Transverse colon (tissue), 4 donors: ENCODE measurements around the gene KLF13. TPM values are rescaled to one million over a fixed set of nuclear protein-coding genes. Genes with fewer than 3 reads are reported as not detected.

Experiments used
- DNase-seq: peaks from one replicate; pipeline ENCODE4 v3.0.0-alpha.2; 2019
- H3K27ac ChIP-seq, 4 donors: fragments of 200-600 bp; sonication (generic); 2 replicates each; pipeline ENCODE4 v1.5.1; 2016 to 2018; ENCODE audit warnings: inconsistent platforms in 4 of 4
- H3K27me3 ChIP-seq: fragments of 200-600 bp; sonication (generic); 2 replicates; pipeline ENCODE4 v1.5.1; 2017; ENCODE audit warnings: inconsistent platforms
- H3K36me3 ChIP-seq, 4 donors: fragments of 200-600 bp; sonication (generic); 2 replicates each; pipeline ENCODE4 v1.5.1; 2017 to 2019; ENCODE audit warnings: inconsistent platforms in 4 of 4
- H3K4me1 ChIP-seq, 4 donors: fragments of 200-600 bp; sonication (generic); 2 replicates each; pipeline ENCODE4 v1.5.1; 2017 to 2020; ENCODE audit warnings: inconsistent platforms in 4 of 4
- H3K4me3 ChIP-seq, 4 donors: fragments of 200-600 bp; sonication (generic); 1 replicate in 1 of 4; 2 replicates in 3 of 4; pipeline versions ENCODE4 v1.5.1 to v1.6.1; 2017 to 2019; ENCODE audit warnings: inconsistent platforms in 4 of 4
- H3K9me3 ChIP-seq, 2 donors: fragments of 200-600 bp; sonication (generic); 2 replicates each; pipeline ENCODE4 v1.5.1; 2017 to 2019; ENCODE audit warnings: inconsistent platforms in 2 of 2
- EP300 ChIP-seq: sonication (generic); formaldehyde crosslinking; IDR thresholded peaks from one replicate; pipeline ENCODE4 v1.6.1; 2017; ENCODE audit warnings: antibody characterized with exemption, low read depth
- POLR2A ChIP-seq: fragments of 450-650 bp; IDR thresholded peaks from one replicate; pipeline ENCODE4 v1.6.1; 2016; ENCODE audit warnings: antibody characterized with exemption, mild to moderate bottlenecking, moderate library complexity
- POLR2AphosphoS5 ChIP-seq, 3 donors: sonication (generic); formaldehyde crosslinking; IDR thresholded peaks; one replicate each; pipeline ENCODE4 v1.6.1; 2016; ENCODE audit warnings: antibody characterized with exemption in 3 of 3
- WGBS, 2 donors: methylation state at CpG; one replicate each; pipeline ENCODE4 v1.1.5; 2018; ENCODE audit warnings: low coverage in 1 of 2; 5-methylcytosine and 5-hydroxymethylcytosine counted together
- in situ Hi-C, 4 donors: fragments of 200-750 bp; cut with MboI; loops; one replicate each; pipeline versions ENCODE4 v1.15.0 to v1.15.1; 2017; ENCODE audit warnings: low sequenced_read_pairs in 3 of 4, low pct_ligation_motif_present in 1 of 4, low pct_unique_long_range_greater_than_20kb in 1 of 4
- intact Hi-C: fragments of 100-400 bp; cut with DNase I; formaldehyde crosslinking; loops from one replicate; pipeline ENCODE4 v1.15.1; 2023; ENCODE audit warnings: low total_unique reads
- total RNA-seq, 4 donors: library from RNA; depleted of rRNA; stranded (reverse); fragments of >200 nt; gene quantifications; one replicate each; pipeline ENCODE4 v1.1.0, GENCODE V29; 2016
- TF ChIP-seq, protein P1 (sequence below), 5 experiments: fragments of 200-600 bp in 3 of 5; fragments of 450-650 bp in 2 of 5; sonication (generic) in 3 of 5; IDR thresholded peaks; 1 replicate in 2 of 5; 2 replicates in 3 of 5; pipeline ENCODE4 v1.5.1; 2016 to 2017; ENCODE audit warnings: antibody characterized with exemption in 5 of 5, inconsistent platforms in 3 of 5, mild to moderate bottlenecking in 2 of 5, moderate library complexity in 1 of 5

Gene KLF13
- total RNA-seq, 4 donors from 2014 or later, result 39.0 to 81.2 (median 68.8) TPM

GRCh38 chr15:31399544-31400171, 73.0 kb downstream of the KLF13 start:
- TF ChIP-seq EP300 (no peak), POLR2A (no peak), POLR2AphosphoS5 (IDR thresholded peaks at IDR 0.05) (no peak)
- TF ChIP-seq, protein P1, sequence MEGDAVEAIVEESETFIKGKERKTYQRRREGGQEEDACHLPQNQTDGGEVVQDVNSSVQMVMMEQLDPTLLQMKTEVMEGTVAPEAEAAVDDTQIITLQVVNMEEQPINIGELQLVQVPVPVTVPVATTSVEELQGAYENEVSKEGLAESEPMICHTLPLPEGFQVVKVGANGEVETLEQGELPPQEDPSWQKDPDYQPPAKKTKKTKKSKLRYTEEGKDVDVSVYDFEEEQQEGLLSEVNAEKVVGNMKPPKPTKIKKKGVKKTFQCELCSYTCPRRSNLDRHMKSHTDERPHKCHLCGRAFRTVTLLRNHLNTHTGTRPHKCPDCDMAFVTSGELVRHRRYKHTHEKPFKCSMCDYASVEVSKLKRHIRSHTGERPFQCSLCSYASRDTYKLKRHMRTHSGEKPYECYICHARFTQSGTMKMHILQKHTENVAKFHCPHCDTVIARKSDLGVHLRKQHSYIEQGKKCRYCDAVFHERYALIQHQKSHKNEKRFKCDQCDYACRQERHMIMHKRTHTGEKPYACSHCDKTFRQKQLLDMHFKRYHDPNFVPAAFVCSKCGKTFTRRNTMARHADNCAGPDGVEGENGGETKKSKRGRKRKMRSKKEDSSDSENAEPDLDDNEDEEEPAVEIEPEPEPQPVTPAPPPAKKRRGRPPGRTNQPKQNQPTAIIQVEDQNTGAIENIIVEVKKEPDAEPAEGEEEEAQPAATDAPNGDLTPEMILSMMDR (IDR thresholded peaks at IDR 0.05), result no peak
- no peak for DNase-seq
- WGBS, 2 donors, result 78% methylated on average over 8 of the region's 8 CpGs; no CpG with 5 or more reads in 1 of the 2 donors
- Histone ChIP-seq H3K4me1 (peaks cover 11 to 33% (median 23%) of the 10 kb centered on the region in 4 donors), H3K9me3 (no peaks in the 10 kb centered on the region), H3K36me3 (no peaks in the 10 kb centered on the region), H3K27me3 (no peaks in the 10 kb centered on the region), H3K27ac (no peak overlapping the region), H3K4me3 (no peak overlapping the region)
- intact Hi-C loops (loop anchor here (10.0 kb wide), 1 partner anchor 65 kb away; no protein-coding TSS in a partner anchor), in situ Hi-C loops (no loop called here)

DNA sequence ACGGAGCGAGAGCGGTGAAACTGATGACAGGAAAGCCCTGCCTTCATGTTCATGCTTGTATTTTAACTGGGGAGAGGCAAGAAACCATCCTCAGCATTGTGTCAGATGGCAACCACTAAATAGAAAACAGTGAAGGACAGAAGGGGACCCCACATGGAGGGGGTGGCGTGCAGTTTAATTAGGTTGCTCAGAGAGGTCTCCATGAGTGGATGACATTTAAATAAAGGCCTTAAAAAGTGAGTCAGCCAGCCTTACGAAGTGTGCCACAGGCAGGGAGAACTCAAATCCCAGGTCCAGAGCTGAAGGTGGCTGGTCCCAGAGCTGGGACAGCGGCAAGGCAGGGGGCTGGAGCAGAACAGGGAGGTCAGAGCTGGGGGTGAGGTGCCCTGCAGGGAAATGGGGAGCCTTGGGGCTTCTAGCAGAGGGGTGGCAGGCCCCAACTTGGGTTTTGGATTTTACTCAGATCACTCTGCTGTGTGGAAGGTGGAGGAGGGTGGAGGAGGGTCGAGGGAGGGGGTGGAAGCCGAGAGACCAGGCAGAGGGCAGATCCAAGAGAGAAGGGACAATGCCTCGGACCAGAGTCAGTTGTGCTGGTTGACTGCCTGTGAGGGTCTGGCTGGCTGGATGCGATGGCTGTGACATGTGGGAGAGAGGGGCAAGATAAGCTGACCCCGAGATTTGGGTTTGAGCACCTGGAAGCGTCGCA, 73.7 kb downstream of the KLF13 start:
- in situ Hi-C loops (no loop called here), intact Hi-C loops (no loop called here)
- H3K27me3 ChIP-seq, result no peaks in the 10 kb centered on the region
- peaks cover 11 to 33% (median 23%) of the 10 kb centered on the region in 4 donors for H3K4me1 ChIP-seq
- 92 to 100% methylated on average over 2 to 13 of the region's 13 CpGs for WGBS, 2 donors
- H3K4me3 ChIP-seq, result no peak overlapping the region
- no peak for TF ChIP-seq POLR2AphosphoS5 (IDR thresholded peaks at IDR 0.05)
- TF ChIP-seq, protein P1 (IDR thresholded peaks at IDR 0.05), result no peak
- TF ChIP-seq POLR2A, result no peak
- no peak for TF ChIP-seq EP300
- no peaks in the 10 kb centered on the region for H3K36me3 ChIP-seq
- no peak for DNase-seq
- H3K9me3 ChIP-seq, result no peaks in the 10 kb centered on the region
- H3K27ac ChIP-seq, result no peak overlapping the region

- TF ChIP-seq POLR2AphosphoS5 (IDR thresholded peaks at IDR 0.05), result no peak
- TF ChIP-seq, protein P1 (IDR thresholded peaks at IDR 0.05), result no peak
- TF ChIP-seq POLR2A, result no peak
- TF ChIP-seq EP300, result no peak
- 86% methylated on average over 8 of the region's 8 CpGs; no CpG with 5 or more reads in 1 of the 2 donors for WGBS, 2 donors
- H3K9me3 ChIP-seq, result no peaks in the 10 kb centered on the region
- intact Hi-C loops, result no loop called here
- H3K36me3 ChIP-seq, result no peaks in the 10 kb centered on the region
- DNase-seq, result no peak
- H3K27me3 ChIP-seq, result no peaks in the 10 kb centered on the region
- in situ Hi-C loops, result no loop called here
- H3K27ac ChIP-seq, result no peak overlapping the region
- peaks cover 11 to 39% (median 23%) of the 10 kb centered on the region in 4 donors for H3K4me1 ChIP-seq
- no peak overlapping the region for H3K4me3 ChIP-seq
Observed at GRCh38 chr15:31401282-31401681, 74.6 kb downstream of the KLF13 start.

- H3K27ac ChIP-seq, result no peak overlapping the region
Observed at GRCh38 chr15:31402003-31402402, 75.4 kb downstream of the KLF13 start.

More at GRCh38 chr15:31402003-31402402, 75.4 kb downstream of the KLF13 start:
- intact Hi-C loops (no loop called here), in situ Hi-C loops (no loop called here)
- H3K4me1 ChIP-seq, result peaks cover 11 to 33% (median 17%) of the 10 kb centered on the region in 4 donors
- TF ChIP-seq POLR2AphosphoS5 (IDR thresholded peaks at IDR 0.05), result no peak
- TF ChIP-seq, protein P1 (IDR thresholded peaks at IDR 0.05), result no peak
- no peak for TF ChIP-seq POLR2A
- TF ChIP-seq EP300, result no peak
- WGBS, 2 donors, result 90 to 97% methylated on average over 2 to 8 of the region's 8 CpGs
- no peaks in the 10 kb centered on the region for H3K36me3 ChIP-seq
- no peak overlapping the region for H3K4me3 ChIP-seq
- no peak for DNase-seq
- no peaks in the 10 kb centered on the region for H3K27me3 ChIP-seq
- no peaks in the 10 kb centered on the region for H3K9me3 ChIP-seq
